Activated CD8-positive, alpha-beta T cell treated with anti-CD3 and anti-CD28 coated beads for 36 hours (primary cell): ENCODE measurements around the gene RDH5. TPM values are rescaled to one million over a fixed set of nuclear protein-coding genes. Genes with fewer than 3 reads are reported as not detected.
A peak's percentile ranks its signal among the peaks of the same experiment; 100 is the strongest.

Experiments used
- ATAC-seq: fragments of 200-7000 bp; cut with Tn5 transposase; one replicate; pipeline ENCODE4 v1.10.0; 2021; ENCODE audit warnings: mild to moderate bottlenecking, moderate library complexity
- CTCF ChIA-PET: fragments of 350-600 bp; sonication (Branson Sonifier 250); formaldehyde crosslinking; loops from one replicate; lab custom pipeline; 2021; ENCODE audit warnings: antibody characterized with exemption; lab: Charles Lee
- POLR2A ChIA-PET: fragments of 350-600 bp; sonication (Branson Sonifier 250); formaldehyde crosslinking; loops from one replicate; lab custom pipeline; 2021; ENCODE audit warnings: antibody characterized with exemption; lab: Charles Lee
- DNase-seq: peaks from one replicate; pipeline ENCODE4 v3.0.0-alpha.2; 2020
- H3K27ac Mint-ChIP-seq: one replicate; pipeline ENCODE4 v1.8.0; 2021; ENCODE audit warnings: mild to moderate bottlenecking, mixed read lengths
- H3K27me3 Mint-ChIP-seq: one replicate; pipeline ENCODE4 v1.8.0; 2021; ENCODE audit warnings: mixed read lengths
- H3K36me3 Mint-ChIP-seq: one replicate; pipeline ENCODE4 v1.8.0; 2021; ENCODE audit warnings: low read depth, mixed read lengths
- H3K4me1 Mint-ChIP-seq: one replicate; pipeline ENCODE4 v1.8.0; 2021; ENCODE audit warnings: low read depth, mixed read lengths
- H3K4me3 Mint-ChIP-seq: one replicate; pipeline ENCODE4 v1.8.0; 2021; ENCODE audit warnings: mild to moderate bottlenecking, moderate library complexity, mixed read lengths
- H3K9me3 Mint-ChIP-seq: one replicate; pipeline ENCODE4 v1.8.0; 2021; ENCODE audit warnings: mixed read lengths
- CTCF ChIP-seq: fragments of 200-600 bp; IDR thresholded peaks from one replicate; pipeline ENCODE4 v1.8.0; 2022; ENCODE audit warnings: antibody characterized with exemption, mild to moderate bottlenecking
- intact Hi-C: fragments of 100-400 bp; cut with micrococcal nuclease; formaldehyde crosslinking; loops from one replicate; pipeline ENCODE4 v1.10.0; 2022
- total RNA-seq, 2 experiments: library from RNA; stranded (reverse); gene quantifications; one replicate each; pipeline ENCODE4 v1.2.3, GENCODE V29; 2021

RDH5 gene
- total RNA-seq, 2 experiments from 2014 or later, result 5.3 to 6.8 TPM

- CTCF ChIA-PET, result interaction anchor here (0.8 to 4.3 kb wide), 6 partner anchors 12 to 79 kb away, joined by 3 to 44 read pairs (median 6); partner anchors contain the start of gene CD63
Observed at GRCh38 chr12:55718015-55718414, 2.2 kb upstream of the RDH5 start.

DNA sequence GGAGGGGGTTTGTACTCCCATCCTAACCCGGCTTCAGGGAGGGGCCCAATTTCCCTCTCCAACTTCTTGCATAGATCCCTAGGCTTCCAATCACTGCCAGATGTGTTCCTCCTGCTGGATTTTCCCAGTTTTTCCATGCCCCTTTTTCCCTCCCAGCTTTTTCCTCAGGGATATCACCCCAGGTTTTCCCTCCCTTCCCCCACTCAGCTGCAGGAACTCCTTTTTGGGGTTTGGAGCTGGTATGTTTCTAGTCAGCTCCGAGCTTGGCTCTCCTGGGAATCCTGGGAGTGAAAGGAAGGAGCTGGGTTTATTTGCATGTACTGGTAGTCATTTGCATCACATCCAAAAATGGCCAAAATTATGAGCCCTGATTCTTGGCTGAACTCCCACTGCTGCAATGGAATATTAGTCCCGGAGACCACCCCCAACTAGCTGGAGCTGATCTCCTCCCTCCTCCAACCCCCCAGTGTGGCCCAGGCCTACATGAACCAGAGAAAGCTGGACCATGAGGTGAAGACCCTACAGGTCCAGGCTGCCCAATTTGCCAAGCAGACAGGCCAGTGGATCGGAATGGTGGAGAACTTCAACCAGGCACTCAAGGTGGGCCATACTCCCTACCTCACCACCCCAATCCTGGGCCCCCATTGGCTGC lies 1.4 kb upstream of the RDH5 start:
- intact Hi-C loops, result no loop called here
- ATAC-seq (no peak), DNase-seq (no peak)
- POLR2A ChIA-PET, result interaction anchor here (1.0 to 7.2 kb wide), 2 partner anchors 10 to 386 kb away, joined by 3 to 44 read pairs; partner anchors contain the start of genes CD63 and PA2G4
- H3K9me3 Mint-ChIP-seq, result no peaks in the 10 kb centered on the region
- H3K36me3 Mint-ChIP-seq, result peaks cover 5% of the 10 kb centered on the region
- peaks cover 3% of the 10 kb centered on the region for H3K27me3 Mint-ChIP-seq
- peak overlapping the region; percentile 21 for H3K27ac Mint-ChIP-seq
- no peak overlapping the region for H3K4me3 Mint-ChIP-seq
- peaks cover 24% of the 10 kb centered on the region for H3K4me1 Mint-ChIP-seq
- CTCF ChIA-PET, result interaction anchor here (1.1 to 7.1 kb wide), 4 partner anchors 11 to 19 kb away, joined by 3 to 87 read pairs (median 32); partner anchors contain the start of gene CD63
- TF ChIP-seq CTCF, result no peak

More at GRCh38 chr12:55718015-55718414, 2.2 kb upstream of the RDH5 start:
- Mint-ChIP-seq H3K36me3 (peaks cover 5% of the 10 kb centered on the region), H3K9me3 (no peaks in the 10 kb centered on the region), H3K4me3 (peak overlapping the region; percentile 94), H3K4me1 (peaks cover 24% of the 10 kb centered on the region), H3K27me3 (peaks cover 3% of the 10 kb centered on the region), H3K27ac (no peak overlapping the region)
- no peak for TF ChIP-seq CTCF
- POLR2A ChIA-PET, result interaction anchor here (1.0 to 7.2 kb wide), 4 partner anchors 11 to 25 kb away, joined by 3 to 44 read pairs (median 4); partner anchors contain the start of genes CD63 and GDF11
- ATAC-seq (no peak), DNase-seq (no peak)
- intact Hi-C loops, result no loop called here

GRCh38 chr12:55719371-55719770 lies 822 bp upstream of the RDH5 start:
- Mint-ChIP-seq H3K9me3 (no peaks in the 10 kb centered on the region), H3K4me3 (no peak overlapping the region), H3K27ac (no peak overlapping the region), H3K27me3 (peaks cover 3% of the 10 kb centered on the region), H3K4me1 (peaks cover 24% of the 10 kb centered on the region), H3K36me3 (peaks cover 5% of the 10 kb centered on the region)
- POLR2A ChIA-PET, result interaction anchor here (1.0 to 7.2 kb wide), 3 partner anchors 10 to 385 kb away, joined by 3 to 44 read pairs (median 12); partner anchors contain the start of genes CD63 and PA2G4
- intact Hi-C loops, result no loop called here
- ATAC-seq (no peak), DNase-seq (no peak)
- TF ChIP-seq CTCF, result no peak
- CTCF ChIA-PET, result interaction anchor here (0.9 to 7.1 kb wide), 4 partner anchors 9 to 19 kb away, joined by 3 to 87 read pairs (median 12); partner anchors contain the start of gene CD63

- DNase-seq (no peak), ATAC-seq (no peak)
- Mint-ChIP-seq H3K9me3 (no peaks in the 10 kb centered on the region), H3K27me3 (no peaks in the 10 kb centered on the region), H3K4me1 (peaks cover 24% of the 10 kb centered on the region), H3K4me3 (no peak overlapping the region), H3K27ac (no peak overlapping the region), H3K36me3 (peaks cover 3% of the 10 kb centered on the region)
- intact Hi-C loops, result no loop called here
- ChIA-PET POLR2A (interaction anchor here (2.3 to 7.2 kb wide), 2 partner anchors 8 to 17 kb away, joined by 12 to 44 read pairs; partner anchors contain the start of gene CD63), CTCF (interaction anchor here (1.3 to 7.1 kb wide), 3 partner anchors 17 to 65 kb away, joined by 4 to 87 read pairs (median 5); no protein-coding TSS in a partner anchor)
- no peak for TF ChIP-seq CTCF
Observed at GRCh38 chr12:55720894-55721444, 776 bp downstream of the RDH5 start.
